Gastrocnemius medialis (tissue), 4 donors: Measurements from ENCODE around the gene GNAI1. TPM values are rescaled to one million over a fixed set of nuclear protein-coding genes. Genes with fewer than 3 reads are reported as not detected.

Source experiments
- ATAC-seq, 2 donors: fragments of 150-250 bp; one replicate each; pipeline ENCODE4 v1.9.1; 2016
- DNase-seq, 2 donors: peaks; one replicate each; pipeline ENCODE4 v3.0.0-alpha.2; 2019
- H3K27ac ChIP-seq, 4 donors: fragments of 200-600 bp; sonication (generic); 1 replicate in 1 of 4; 2 replicates in 3 of 4; pipeline ENCODE4 v1.5.1; 2016 to 2018; ENCODE audit warnings: mild to moderate bottlenecking in 2 of 4, moderate library complexity in 1 of 4
- H3K27me3 ChIP-seq, 3 donors: fragments of 200-600 bp; sonication (generic) in 2 of 3; 1 replicate in 1 of 3; 2 replicates in 2 of 3; pipeline versions ENCODE4 v1.5.1 to v1.6.0; 2016 to 2019; ENCODE audit warnings: mild to moderate bottlenecking in 1 of 3, moderate library complexity in 1 of 3
- H3K36me3 ChIP-seq, 2 donors: fragments of 200-600 bp; sonication (generic) in 1 of 2; one replicate each; pipeline ENCODE4 v1.5.1; 2017 to 2018
- H3K4me1 ChIP-seq, 2 donors: fragments of 200-600 bp; sonication (generic) in 1 of 2; one replicate each; pipeline ENCODE4 v1.5.1; 2016 to 2017; ENCODE audit warnings: mild to moderate bottlenecking in 2 of 2
- H3K4me3 ChIP-seq, 4 donors: fragments of 200-600 bp; sonication (generic) in 3 of 4; 1 replicate in 1 of 4; 2 replicates in 3 of 4; pipeline ENCODE4 v1.5.1; 2016 to 2019; ENCODE audit warnings: mild to moderate bottlenecking in 2 of 4
- H3K9me3 ChIP-seq, 3 donors: fragments of 200-600 bp; sonication (generic) in 2 of 3; 1 replicate in 1 of 3; 2 replicates in 2 of 3; pipeline ENCODE4 v1.5.1; 2016 to 2019
- POLR2A ChIP-seq, 2 donors: fragments of 450-650 bp; IDR thresholded peaks; one replicate each; pipeline ENCODE4 v1.6.1; 2017; ENCODE audit warnings: antibody characterized with exemption in 2 of 2, mild to moderate bottlenecking in 2 of 2, moderate library complexity in 2 of 2
- in situ Hi-C, 4 donors: fragments of 200-750 bp; cut with MboI; loops; one replicate each; pipeline versions ENCODE4 v1.15.0 to v1.8.0; 2017; ENCODE audit warnings: low sequenced_read_pairs in 4 of 4
- intact Hi-C: fragments of 100-400 bp; cut with DNase I; formaldehyde crosslinking; loops from one replicate; pipeline ENCODE4 v1.15.1; 2023; ENCODE audit warnings: low total_unique reads
- total RNA-seq, 4 donors: library from RNA; depleted of rRNA; stranded (reverse); fragments of >200 nt; gene quantifications; one replicate each; pipeline versions ENCODE4 v1.1.0 to v1.2.3, GENCODE V29; 2016
- TF ChIP-seq, protein P1 (sequence below), 5 experiments: fragments of 450-650 bp in 3 of 5; fragments of 200-600 bp in 2 of 5; sonication (generic) in 2 of 5; IDR thresholded peaks in 4 of 5; conservative IDR thresholded peaks in 1 of 5; 1 replicate in 4 of 5; 2 replicates in 1 of 5; pipeline ENCODE4 v1.5.1; 2016 to 2019; ENCODE audit warnings: antibody characterized with exemption in 5 of 5, mild to moderate bottlenecking in 3 of 5, moderate library complexity in 3 of 5

GNAI1 gene
- total RNA-seq, 4 donors from 2014 or later = 6.5 to 13.0 (median 8.3) TPM

DNA sequence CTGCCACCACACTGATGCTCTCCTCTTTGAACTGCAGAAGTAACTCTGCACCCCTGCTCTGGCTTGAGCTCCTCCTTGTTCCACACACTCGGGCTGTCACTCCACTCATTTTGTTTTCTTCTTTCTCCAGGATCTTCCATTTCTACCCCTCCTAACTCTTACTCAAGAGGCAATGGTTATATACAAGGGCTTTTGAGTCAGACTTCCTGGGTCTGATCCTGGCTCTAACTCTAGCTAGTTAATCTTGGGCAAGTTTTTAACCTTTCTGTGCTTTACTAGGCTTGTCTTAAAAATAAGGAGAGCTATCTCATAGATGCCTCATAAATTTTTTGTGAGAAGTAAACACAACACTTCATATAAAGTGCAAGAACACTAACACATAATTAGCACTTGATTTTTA, 45.3 kb upstream of the GNAI1 start:
- DNase-seq = no peak
- in situ Hi-C loops (loop anchor here in 2 of 4 donors (25.0 kb wide), 2 partner anchors 298 to 573 kb away; no protein-coding TSS in a partner anchor), intact Hi-C loops (no loop called here)
- H3K9me3 ChIP-seq = no peaks in the 10 kb centered on the region
- no peaks in the 10 kb centered on the region for H3K27me3 ChIP-seq
- no peak for ATAC-seq
- H3K4me3 ChIP-seq = no peak overlapping the region
- no peaks in the 10 kb centered on the region for H3K4me1 ChIP-seq
- no peaks in the 10 kb centered on the region for H3K36me3 ChIP-seq
- no peak overlapping the region for H3K27ac ChIP-seq
- TF ChIP-seq, protein P1, sequence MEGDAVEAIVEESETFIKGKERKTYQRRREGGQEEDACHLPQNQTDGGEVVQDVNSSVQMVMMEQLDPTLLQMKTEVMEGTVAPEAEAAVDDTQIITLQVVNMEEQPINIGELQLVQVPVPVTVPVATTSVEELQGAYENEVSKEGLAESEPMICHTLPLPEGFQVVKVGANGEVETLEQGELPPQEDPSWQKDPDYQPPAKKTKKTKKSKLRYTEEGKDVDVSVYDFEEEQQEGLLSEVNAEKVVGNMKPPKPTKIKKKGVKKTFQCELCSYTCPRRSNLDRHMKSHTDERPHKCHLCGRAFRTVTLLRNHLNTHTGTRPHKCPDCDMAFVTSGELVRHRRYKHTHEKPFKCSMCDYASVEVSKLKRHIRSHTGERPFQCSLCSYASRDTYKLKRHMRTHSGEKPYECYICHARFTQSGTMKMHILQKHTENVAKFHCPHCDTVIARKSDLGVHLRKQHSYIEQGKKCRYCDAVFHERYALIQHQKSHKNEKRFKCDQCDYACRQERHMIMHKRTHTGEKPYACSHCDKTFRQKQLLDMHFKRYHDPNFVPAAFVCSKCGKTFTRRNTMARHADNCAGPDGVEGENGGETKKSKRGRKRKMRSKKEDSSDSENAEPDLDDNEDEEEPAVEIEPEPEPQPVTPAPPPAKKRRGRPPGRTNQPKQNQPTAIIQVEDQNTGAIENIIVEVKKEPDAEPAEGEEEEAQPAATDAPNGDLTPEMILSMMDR (IDR thresholded peaks at IDR 0.05 in 4 of 5, conservative IDR thresholded peaks at IDR 0.05 in 1 of 5) = no peak
- no peak for TF ChIP-seq POLR2A (IDR thresholded peaks at IDR 0.05)

DNA sequence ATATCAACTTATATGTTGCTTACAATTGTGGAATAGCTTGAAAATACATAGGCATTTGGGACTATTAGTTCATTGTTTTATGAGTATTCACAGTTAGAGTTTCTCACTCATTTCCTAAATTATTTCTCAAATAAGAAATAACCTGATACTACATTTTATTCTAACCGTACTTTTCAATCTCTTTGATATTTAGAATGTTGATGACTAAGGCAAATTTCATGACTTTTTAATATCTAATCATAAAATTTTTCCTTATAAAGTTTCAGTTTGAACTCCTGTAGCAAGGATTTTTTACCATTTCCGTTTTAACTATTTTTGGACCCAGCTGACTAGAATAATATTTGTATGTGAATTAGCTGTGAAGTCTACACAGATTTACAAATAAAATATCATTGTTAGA, 41.3 kb upstream of the GNAI1 start:
- TF ChIP-seq, protein P1 (IDR thresholded peaks at IDR 0.05 in 4 of 5, conservative IDR thresholded peaks at IDR 0.05 in 1 of 5) = no peak
- TF ChIP-seq POLR2A (IDR thresholded peaks at IDR 0.05) = no peak
- intact Hi-C loops = loop anchor here (10.0 kb wide), 1 partner anchor 301 kb away; no protein-coding TSS in a partner anchor
- DNase-seq = no peak
- H3K4me1 ChIP-seq = no peaks in the 10 kb centered on the region
- H3K36me3 ChIP-seq = no peaks in the 10 kb centered on the region
- ATAC-seq = no peak
- H3K27ac ChIP-seq = no peak overlapping the region
- H3K4me3 ChIP-seq = no peak overlapping the region
- H3K27me3 ChIP-seq = no peaks in the 10 kb centered on the region
- in situ Hi-C loops = loop anchor here in 2 of 4 donors (25.0 kb wide), 2 partner anchors 294 to 569 kb away; no protein-coding TSS in a partner anchor
- no peaks in the 10 kb centered on the region for H3K9me3 ChIP-seq

DNA sequence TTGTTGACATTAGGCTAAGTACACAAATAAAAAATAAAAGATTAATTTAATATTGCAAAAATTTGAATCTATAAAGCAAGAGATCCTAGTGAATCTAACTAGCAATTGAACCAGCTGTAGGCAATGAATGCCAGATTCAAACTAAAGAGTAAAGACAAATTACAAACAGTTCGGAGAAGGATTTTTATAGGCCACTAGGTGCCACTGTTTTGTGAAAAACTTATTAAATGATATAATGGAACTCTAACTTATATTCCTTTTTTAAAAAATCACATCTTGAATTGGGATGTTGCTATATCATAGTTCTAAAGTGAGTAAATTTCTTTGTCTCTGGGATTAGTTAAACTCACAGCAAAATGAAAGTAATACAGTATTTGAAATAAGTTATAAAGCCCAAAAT, 39.1 kb upstream of the GNAI1 start:
- intact Hi-C loops (loop anchor here (10.0 kb wide), 1 partner anchor 299 kb away; no protein-coding TSS in a partner anchor), in situ Hi-C loops (loop anchor here in 2 of 4 donors (25.0 kb wide), 2 partner anchors 292 to 567 kb away; no protein-coding TSS in a partner anchor)
- no peaks in the 10 kb centered on the region for H3K9me3 ChIP-seq
- H3K4me1 ChIP-seq = no peaks in the 10 kb centered on the region
- ATAC-seq = no peak
- H3K4me3 ChIP-seq = no peak overlapping the region
- H3K27ac ChIP-seq = no peak overlapping the region
- no peaks in the 10 kb centered on the region for H3K36me3 ChIP-seq
- TF ChIP-seq POLR2A (IDR thresholded peaks at IDR 0.05) = no peak
- TF ChIP-seq, protein P1 (IDR thresholded peaks at IDR 0.05 in 4 of 5, conservative IDR thresholded peaks at IDR 0.05 in 1 of 5) = peak in 2 of 5 experiments; percentile 28 to 49
- no peaks in the 10 kb centered on the region for H3K27me3 ChIP-seq
- no peak for DNase-seq

DNA sequence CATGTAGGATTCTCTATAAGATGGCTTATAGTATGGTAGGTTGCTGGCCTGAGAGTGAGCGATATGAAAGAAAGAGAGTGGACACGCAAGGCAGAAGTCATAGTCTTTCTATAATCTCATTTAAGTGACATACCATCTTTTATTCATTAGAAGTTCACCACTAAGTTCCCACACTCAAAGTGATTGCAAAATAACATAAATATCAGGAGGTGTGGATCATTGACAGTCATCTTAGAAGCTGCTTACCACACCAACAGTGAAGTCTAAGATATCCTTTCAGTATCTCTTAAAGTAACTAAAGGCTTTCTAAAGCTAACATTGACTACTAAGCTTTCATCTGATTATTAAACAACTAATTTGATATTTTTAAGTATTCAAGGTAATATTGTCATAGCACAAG, 36.9 kb upstream of the GNAI1 start:
- TF ChIP-seq, protein P1 (IDR thresholded peaks at IDR 0.05 in 4 of 5, conservative IDR thresholded peaks at IDR 0.05 in 1 of 5) = no peak
- TF ChIP-seq POLR2A (IDR thresholded peaks at IDR 0.05) = no peak
- no peaks in the 10 kb centered on the region for H3K4me1 ChIP-seq
- no peak overlapping the region for H3K4me3 ChIP-seq
- intact Hi-C loops = loop anchor here (10.0 kb wide), 1 partner anchor 297 kb away; no protein-coding TSS in a partner anchor
- no peak for ATAC-seq
- in situ Hi-C loops = loop anchor here in 2 of 4 donors (25.0 kb wide), 2 partner anchors 290 to 565 kb away; no protein-coding TSS in a partner anchor
- no peaks in the 10 kb centered on the region for H3K27me3 ChIP-seq
- no peak for DNase-seq
- H3K27ac ChIP-seq = no peak overlapping the region
- H3K9me3 ChIP-seq = no peaks in the 10 kb centered on the region
- H3K36me3 ChIP-seq = no peaks in the 10 kb centered on the region
